Activated T-cell treated with anti-CD3 and anti-CD28 coated beads, Interleukin-2, amount 50 U/mL, for 24 hours (primary cell): Measurements from ENCODE around the gene PTPRK.
"Not testable (repeated sequence)": the region's sequence is repeated elsewhere in the genome, so short reads cannot be mapped to it uniquely, and the experiment has no call there.

Experiments
- DNase-seq: peaks from one replicate; pipeline ENCODE4 v3.0.0-alpha.2; 2020
- H3K27ac Mint-ChIP-seq: 2 replicates; pipeline ENCODE4 v1.8.0; 2020; ENCODE audit warnings: mild to moderate bottlenecking, mixed read lengths
- H3K27me3 Mint-ChIP-seq: 2 replicates; pipeline ENCODE4 v1.8.0; 2020; ENCODE audit warnings: mixed read lengths
- H3K36me3 Mint-ChIP-seq: 2 replicates; pipeline ENCODE4 v1.8.0; 2020; ENCODE audit warnings: low read depth, mixed read lengths
- H3K4me1 Mint-ChIP-seq: 2 replicates; pipeline ENCODE4 v1.8.0; 2020; ENCODE audit warnings: low read depth, mixed read lengths
- H3K4me3 Mint-ChIP-seq: 2 replicates; pipeline ENCODE4 v1.8.0; 2020; ENCODE audit warnings: mild to moderate bottlenecking, moderate library complexity, mixed read lengths
- H3K9me3 Mint-ChIP-seq: 2 replicates; pipeline ENCODE4 v1.8.0; 2020; ENCODE audit warnings: mixed read lengths

PTPRK gene

DNA sequence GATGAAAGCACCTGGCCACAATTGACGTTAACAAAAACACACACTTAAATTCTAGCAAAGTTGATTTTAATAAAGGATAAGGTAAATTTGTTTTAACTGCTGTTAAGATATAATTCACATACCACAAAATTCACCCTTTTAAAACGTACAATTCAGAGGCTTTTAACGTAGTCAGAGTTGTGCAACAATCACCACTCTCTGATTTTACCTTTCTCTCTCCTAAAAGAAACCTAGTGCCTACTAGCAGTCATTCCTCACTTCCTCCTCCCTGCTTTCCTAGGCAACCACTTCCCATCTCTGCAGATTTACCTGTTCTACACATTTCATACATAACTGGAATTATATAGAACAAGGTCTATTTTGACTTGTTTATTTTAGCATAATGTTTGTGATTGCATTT, 58.9 kb downstream of the PTPRK start:
- Mint-ChIP-seq H3K4me1 (no peaks in the 10 kb centered on the region), H3K4me3 (no peak overlapping the region)

DNA sequence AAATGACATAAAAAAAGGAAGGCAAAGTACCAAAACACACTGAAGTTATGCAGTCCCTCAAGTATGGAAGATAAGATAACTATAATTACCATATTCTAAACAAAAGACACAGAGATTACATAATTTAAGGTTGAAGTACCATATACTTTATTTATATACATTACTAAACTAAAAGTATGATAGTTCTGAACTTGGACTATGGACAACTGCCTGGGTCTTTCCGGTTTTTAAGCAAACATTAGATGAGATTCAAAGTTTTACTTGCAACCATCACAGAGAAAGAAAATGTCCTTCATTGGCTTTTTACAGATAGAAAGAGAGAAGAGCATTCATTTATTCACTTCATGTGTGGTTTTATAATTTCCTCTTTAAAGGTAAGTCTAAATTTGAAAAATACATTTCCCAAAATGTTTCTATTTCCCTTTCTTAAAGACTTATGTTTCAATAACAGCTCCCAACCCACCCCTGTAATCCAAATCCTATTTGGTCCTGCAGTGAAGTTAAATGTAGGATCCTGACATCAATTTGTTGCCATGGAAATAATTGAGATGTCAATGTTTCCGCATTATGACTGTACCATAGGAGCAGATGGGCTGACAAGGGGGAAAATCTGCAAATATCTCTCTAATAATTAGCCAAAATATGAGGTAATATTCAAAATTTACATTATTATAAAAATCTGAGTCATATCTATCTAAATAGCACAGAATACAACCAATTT, 63.7 kb downstream of the PTPRK start:
- Mint-ChIP-seq H3K36me3 (no peaks in the 10 kb centered on the region), H3K27me3 (no peaks in the 10 kb centered on the region), H3K4me1 (no peaks in the 10 kb centered on the region), H3K9me3 (no peaks in the 10 kb centered on the region), H3K4me3 (no peak overlapping the region), H3K27ac (no peak overlapping the region)
- no peak for DNase-seq

More for the DNA sequence above, 58.9 kb downstream of the PTPRK start:
- no peak for DNase-seq
- H3K27ac Mint-ChIP-seq = no peak overlapping the region
- no peaks in the 10 kb centered on the region for H3K36me3 Mint-ChIP-seq
- no peaks in the 10 kb centered on the region for H3K9me3 Mint-ChIP-seq
- H3K27me3 Mint-ChIP-seq = no peaks in the 10 kb centered on the region

DNA sequence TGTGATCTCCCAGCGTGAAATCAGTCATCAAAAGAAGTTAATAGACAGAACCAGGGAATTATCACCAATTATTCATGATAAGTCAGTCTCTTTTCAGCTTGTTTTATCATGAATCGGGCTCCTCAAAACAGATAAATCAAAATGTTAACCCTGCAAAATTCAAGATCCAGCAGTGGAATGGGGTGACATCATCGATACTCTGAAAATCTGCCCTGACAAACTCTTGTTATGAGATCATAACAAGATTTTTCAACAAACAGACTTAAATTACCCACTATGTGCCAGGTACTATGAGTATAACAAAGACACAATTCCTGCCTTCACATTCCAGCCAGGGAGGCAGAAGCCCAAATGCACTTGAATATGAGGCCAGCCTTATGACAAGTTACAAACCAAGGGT, 64.4 kb downstream of the PTPRK start:
- no peak for DNase-seq
- Mint-ChIP-seq H3K4me3 (no peak overlapping the region), H3K27me3 (no peaks in the 10 kb centered on the region), H3K36me3 (no peaks in the 10 kb centered on the region), H3K9me3 (no peaks in the 10 kb centered on the region), H3K27ac (no peak overlapping the region), H3K4me1 (no peaks in the 10 kb centered on the region)

DNA sequence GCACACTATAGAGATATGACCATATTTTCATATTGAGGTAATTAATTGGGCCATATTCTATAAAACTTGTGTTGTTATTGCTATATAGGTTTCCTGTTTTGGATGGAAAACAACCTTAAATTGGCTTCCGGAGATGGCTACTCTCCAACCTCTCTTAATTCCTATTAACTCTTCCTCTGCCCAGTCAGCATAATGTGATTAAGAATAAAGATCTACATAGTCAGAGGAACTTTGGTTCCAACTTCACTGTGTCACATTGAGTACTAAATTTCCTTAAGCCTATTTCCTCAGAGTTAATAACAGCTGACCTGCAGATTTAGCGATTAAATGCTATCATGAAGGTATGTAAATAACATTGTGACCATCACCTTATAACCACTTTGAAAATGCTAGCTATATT, 67.7 kb downstream of the PTPRK start:
- Mint-ChIP-seq H3K4me3 (no peak overlapping the region), H3K36me3 (no peaks in the 10 kb centered on the region), H3K4me1 (no peaks in the 10 kb centered on the region), H3K27me3 (no peaks in the 10 kb centered on the region), H3K27ac (no peak overlapping the region), H3K9me3 (no peaks in the 10 kb centered on the region)
- DNase-seq = no peak

DNA sequence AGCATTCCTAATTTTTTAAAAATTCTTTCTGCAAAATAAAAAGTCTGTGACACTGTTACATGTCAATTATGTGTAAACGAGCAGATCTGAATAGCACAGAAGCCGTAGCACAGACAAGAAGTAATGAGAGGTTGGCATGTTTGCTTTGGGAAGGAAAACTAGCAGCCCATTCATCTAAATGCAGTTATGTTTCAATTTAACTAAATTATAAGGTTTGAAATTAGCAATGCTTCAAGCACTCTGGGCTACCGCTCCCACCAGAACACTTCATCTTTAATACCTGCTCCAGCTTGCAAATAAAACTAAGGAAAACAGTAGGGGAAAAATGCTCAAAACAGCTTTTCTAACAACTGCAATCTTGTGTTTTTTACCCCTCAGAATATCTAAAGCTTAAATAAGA, 73.9 kb downstream of the PTPRK start:
- H3K9me3 Mint-ChIP-seq = no peaks in the 10 kb centered on the region
- no peaks in the 10 kb centered on the region for H3K27me3 Mint-ChIP-seq
- no peaks in the 10 kb centered on the region for H3K36me3 Mint-ChIP-seq
- H3K27ac Mint-ChIP-seq = no peak overlapping the region
- H3K4me3 Mint-ChIP-seq = no peak overlapping the region
- DNase-seq = no peak
- H3K4me1 Mint-ChIP-seq = no peaks in the 10 kb centered on the region

DNA sequence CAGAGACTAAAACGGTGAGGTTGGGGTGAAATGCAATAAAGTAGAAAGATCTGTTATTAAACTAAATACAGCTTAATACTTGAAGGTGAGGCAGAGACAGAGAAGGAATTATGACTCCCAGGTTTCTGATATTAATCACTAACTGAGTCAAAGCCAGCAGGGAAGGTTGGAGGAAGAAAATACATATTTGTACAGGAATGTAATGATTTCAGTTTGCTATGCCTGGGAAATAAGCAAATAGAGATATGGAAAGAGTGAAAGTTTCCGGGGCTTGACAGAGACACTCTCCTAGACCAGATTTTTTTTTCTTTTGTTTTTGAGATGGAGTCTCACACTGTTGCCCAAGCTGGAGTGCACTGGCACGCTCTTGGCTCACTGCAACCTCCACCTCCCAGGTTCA, 76.8 kb downstream of the PTPRK start:
- H3K4me1 Mint-ChIP-seq = no peaks in the 10 kb centered on the region
- no peak overlapping the region for H3K4me3 Mint-ChIP-seq
- no peak for DNase-seq
- H3K27ac Mint-ChIP-seq = no peak overlapping the region
- H3K27me3 Mint-ChIP-seq = no peaks in the 10 kb centered on the region
- H3K9me3 Mint-ChIP-seq = no peaks in the 10 kb centered on the region
- no peaks in the 10 kb centered on the region for H3K36me3 Mint-ChIP-seq

DNA sequence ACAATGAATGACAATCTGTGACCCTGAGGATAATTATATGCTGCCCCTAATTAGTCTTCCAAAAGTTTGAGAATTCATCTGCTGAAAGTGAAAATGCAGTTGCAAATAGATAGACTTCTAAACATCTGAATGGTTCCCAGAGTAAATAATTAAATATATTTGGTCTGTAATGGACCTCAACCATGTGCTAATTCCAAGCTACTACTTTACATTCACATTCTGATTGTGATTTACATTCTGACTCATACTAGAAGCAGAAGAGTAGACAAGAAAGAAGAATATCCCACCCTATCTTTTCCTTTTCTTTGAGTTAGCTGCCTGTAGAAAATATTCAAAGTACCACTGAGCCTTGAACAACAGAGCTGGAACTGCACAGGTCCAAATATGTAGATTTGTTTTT, 80.8 kb downstream of the PTPRK start:
- H3K4me3 Mint-ChIP-seq = no peak overlapping the region
- no peak overlapping the region for H3K27ac Mint-ChIP-seq
- no peak for DNase-seq
- H3K36me3 Mint-ChIP-seq = no peaks in the 10 kb centered on the region
- peaks cover 2% of the 10 kb centered on the region for H3K4me1 Mint-ChIP-seq
- H3K27me3 Mint-ChIP-seq = no peaks in the 10 kb centered on the region
- peaks cover 3% of the 10 kb centered on the region for H3K9me3 Mint-ChIP-seq

DNA sequence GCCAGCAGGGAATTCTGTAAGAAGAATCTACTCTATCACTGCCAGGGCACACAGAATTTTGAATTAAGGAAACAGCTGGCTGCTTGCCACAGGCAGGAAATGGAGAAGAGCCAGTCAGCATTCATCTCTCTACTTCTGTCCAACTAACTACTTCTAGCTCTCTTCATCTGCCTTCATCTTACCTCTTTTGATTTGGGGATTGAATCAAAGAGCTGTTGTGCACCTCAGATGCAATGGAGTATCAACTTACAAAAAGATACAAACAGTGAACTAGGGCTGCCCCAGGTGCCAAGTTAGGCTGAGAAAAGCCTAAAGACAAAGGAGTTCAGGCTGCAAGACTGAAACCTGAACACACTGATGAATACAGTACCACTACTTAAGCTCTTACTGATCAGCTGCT, 82.0 kb downstream of the PTPRK start:
- peaks cover 6% of the 10 kb centered on the region for H3K4me1 Mint-ChIP-seq
- no peak overlapping the region for H3K27ac Mint-ChIP-seq
- DNase-seq = no peak
- no peak overlapping the region for H3K4me3 Mint-ChIP-seq
- no peaks in the 10 kb centered on the region for H3K36me3 Mint-ChIP-seq
- H3K9me3 Mint-ChIP-seq = peaks cover 3% of the 10 kb centered on the region
- H3K27me3 Mint-ChIP-seq = no peaks in the 10 kb centered on the region

DNA sequence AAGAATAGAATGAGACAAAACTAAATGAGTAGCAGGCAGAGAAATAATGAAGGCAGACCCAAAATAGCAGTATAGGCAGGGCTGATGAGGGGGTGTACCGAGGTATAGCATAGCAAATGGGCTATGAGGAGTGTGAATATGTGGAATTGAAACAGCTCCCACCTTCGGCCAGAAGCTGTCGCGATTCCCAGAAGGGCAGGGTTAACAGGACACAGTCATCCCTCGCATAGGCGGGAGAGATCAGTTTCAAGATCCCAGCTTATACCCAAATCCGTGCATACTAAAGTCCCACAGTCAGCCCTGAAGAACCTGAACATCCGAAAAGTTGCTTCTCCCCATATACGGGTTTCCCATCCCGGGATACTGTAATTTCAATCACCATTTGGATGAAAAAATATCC, 82.7 kb downstream of the PTPRK start:
- Mint-ChIP-seq H3K27ac (no peak overlapping the region), H3K4me1 (peaks cover 6% of the 10 kb centered on the region), H3K36me3 (no peaks in the 10 kb centered on the region), H3K27me3 (no peaks in the 10 kb centered on the region), H3K9me3 (peaks cover 3% of the 10 kb centered on the region), H3K4me3 (no peak overlapping the region)
- no peak for DNase-seq

DNA sequence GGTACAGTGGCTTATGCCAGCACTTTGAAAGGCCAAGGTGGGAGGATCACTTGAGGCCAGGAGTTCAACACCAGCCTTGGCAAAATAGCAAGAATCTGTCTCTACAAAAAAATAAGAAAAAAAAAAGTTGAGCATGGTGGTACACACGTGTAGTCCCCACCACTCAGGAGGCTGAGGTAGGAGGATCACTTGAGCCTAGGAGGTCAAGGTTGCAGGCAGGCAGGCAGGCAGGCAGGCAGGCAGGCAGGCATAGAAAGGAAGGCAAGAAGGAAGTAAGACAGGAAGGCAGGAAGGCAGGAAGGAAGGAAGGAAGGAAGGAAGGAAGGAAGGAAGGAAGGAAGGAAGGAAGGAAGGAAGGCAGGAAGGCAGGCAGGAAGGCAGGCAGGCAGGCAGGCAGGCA, 85.6 kb downstream of the PTPRK start:
- not testable (repeated sequence) for H3K27me3 Mint-ChIP-seq, DNase-seq, H3K4me1 Mint-ChIP-seq, H3K27ac Mint-ChIP-seq, H3K9me3 Mint-ChIP-seq, H3K36me3 Mint-ChIP-seq, H3K4me3 Mint-ChIP-seq

DNA sequence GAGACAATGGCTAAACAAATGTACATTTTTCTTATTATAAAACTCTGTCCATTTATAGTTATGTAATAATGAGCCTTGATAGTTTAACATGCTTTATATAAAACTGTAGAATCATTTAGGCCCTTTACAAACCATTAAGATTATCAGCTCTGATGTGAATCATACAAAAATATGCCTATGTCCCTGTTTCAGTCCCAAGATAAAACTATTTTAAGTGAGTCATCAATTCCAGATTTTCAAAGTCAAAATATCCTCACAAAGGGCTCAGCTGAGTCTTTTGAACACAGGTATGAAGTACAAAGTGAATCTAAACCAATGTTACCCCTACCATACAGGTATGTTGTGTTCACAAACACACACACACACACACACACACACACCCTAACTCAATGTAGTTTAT, 88.0 kb downstream of the PTPRK start:
- H3K36me3 Mint-ChIP-seq = no peaks in the 10 kb centered on the region
- H3K4me1 Mint-ChIP-seq = peaks cover 8% of the 10 kb centered on the region
- peaks cover 3% of the 10 kb centered on the region for H3K9me3 Mint-ChIP-seq
- no peak overlapping the region for H3K27ac Mint-ChIP-seq
- no peak overlapping the region for H3K4me3 Mint-ChIP-seq
- H3K27me3 Mint-ChIP-seq = no peaks in the 10 kb centered on the region
- DNase-seq = no peak

DNA sequence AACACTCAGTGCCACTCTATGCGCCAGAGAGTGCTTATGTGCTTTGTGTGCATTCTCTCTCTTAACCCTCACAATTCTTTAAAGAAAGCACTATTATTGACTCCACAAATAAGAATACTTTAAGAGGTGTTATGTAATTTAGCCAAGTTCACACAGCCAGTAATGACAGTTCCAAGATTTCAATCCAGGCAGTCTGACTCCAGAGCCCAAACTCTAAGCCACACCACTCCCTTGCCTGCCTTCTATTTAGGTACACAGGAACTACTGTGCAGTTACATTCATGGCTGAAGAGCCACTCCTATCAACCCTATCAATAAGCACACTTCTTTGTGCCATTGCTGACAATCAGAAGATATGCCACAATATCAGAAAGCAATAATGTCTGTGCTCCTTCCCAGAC, 93.3 kb downstream of the PTPRK start:
- no peak overlapping the region for H3K27ac Mint-ChIP-seq
- no peak overlapping the region for H3K4me3 Mint-ChIP-seq
- DNase-seq = no peak
- no peaks in the 10 kb centered on the region for H3K9me3 Mint-ChIP-seq
- H3K4me1 Mint-ChIP-seq = no peaks in the 10 kb centered on the region
- H3K36me3 Mint-ChIP-seq = no peaks in the 10 kb centered on the region
- H3K27me3 Mint-ChIP-seq = no peaks in the 10 kb centered on the region

DNA sequence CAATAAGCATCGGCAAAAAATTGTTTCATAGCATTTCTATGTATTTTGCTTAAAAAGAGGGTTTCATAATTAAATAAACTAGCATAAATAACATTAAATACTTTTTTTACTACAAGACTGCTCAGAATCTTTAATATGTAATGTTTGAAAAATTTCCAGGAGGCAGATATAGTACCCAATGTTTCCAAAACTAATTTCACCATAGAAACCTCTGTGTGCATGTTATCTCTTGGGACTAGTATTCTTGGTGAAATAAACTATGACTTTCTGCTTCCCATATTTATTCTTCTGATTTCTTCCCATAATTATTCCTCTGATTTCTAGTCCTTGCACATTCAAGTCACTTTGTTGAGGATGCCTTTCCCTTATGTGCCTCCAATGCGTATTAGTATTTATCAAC, 94.5 kb downstream of the PTPRK start:
- no peaks in the 10 kb centered on the region for H3K36me3 Mint-ChIP-seq
- no peak overlapping the region for H3K4me3 Mint-ChIP-seq
- H3K27me3 Mint-ChIP-seq = no peaks in the 10 kb centered on the region
- no peaks in the 10 kb centered on the region for H3K4me1 Mint-ChIP-seq
- no peak for DNase-seq
- no peak overlapping the region for H3K27ac Mint-ChIP-seq
- no peaks in the 10 kb centered on the region for H3K9me3 Mint-ChIP-seq

DNA sequence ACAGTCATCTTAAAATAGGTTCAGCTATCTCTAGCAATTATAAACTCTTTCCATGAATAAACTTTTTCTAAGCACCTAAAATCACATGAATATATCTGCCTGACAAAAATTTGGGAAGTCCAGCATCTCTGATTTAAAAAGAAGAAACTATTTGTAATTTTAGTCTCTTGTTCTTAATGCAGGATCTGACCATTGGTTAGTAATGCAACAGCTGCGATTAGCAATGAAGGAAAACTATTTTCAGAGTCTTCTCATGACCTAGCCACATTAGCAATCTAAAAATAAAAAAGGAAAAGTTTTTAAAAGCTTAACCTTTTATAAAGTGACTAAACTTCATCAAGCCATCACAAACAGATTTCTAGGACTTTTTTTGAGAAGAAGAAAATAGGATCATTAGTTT, 97.5 kb downstream of the PTPRK start:
- Mint-ChIP-seq H3K9me3 (no peaks in the 10 kb centered on the region), H3K36me3 (peaks cover 2% of the 10 kb centered on the region), H3K27me3 (no peaks in the 10 kb centered on the region), H3K4me1 (no peaks in the 10 kb centered on the region), H3K27ac (no peak overlapping the region), H3K4me3 (no peak overlapping the region)
- DNase-seq = no peak

DNA sequence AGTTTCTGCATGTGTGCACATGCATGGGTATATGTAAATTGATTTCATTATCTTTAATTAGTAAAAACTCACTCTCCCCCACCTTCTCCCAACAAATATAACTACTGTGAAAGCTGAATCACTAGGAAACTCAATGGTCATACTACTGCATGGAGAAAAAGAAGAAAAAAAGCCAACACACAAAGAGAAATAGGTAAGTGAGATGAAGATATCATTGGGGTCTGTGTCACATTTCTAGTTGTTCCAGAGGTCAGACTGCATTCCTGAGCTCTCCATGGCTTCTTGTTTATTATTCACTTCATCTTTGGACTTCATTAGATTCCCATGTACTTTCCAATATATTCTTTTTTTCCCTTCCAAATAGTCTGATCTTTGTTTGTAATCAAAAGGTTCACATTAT, 98.2 kb downstream of the PTPRK start:
- no peak overlapping the region for H3K27ac Mint-ChIP-seq
- no peaks in the 10 kb centered on the region for H3K27me3 Mint-ChIP-seq
- DNase-seq = no peak
- H3K4me3 Mint-ChIP-seq = no peak overlapping the region
- peaks cover 2% of the 10 kb centered on the region for H3K36me3 Mint-ChIP-seq
- no peaks in the 10 kb centered on the region for H3K9me3 Mint-ChIP-seq
- H3K4me1 Mint-ChIP-seq = no peaks in the 10 kb centered on the region

DNA sequence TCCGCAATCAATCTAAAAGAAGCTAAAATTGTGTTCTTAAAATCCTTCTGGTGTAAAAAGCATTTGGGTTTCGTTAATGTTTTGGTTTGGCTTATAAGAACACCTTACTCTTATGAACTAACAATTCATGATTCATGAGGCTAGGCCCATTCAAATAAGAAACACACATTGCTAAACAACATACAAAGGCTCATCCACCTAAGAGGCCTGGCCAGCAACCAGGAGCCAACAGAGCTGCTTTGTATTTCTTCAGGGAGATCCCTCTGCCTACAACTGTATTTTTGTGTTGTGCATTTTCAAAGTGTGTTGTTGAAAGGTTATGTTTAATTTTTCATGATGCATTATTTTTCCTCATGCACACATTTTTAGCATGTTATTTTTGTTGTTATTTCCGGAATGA, 98.6 kb downstream of the PTPRK start:
- no peaks in the 10 kb centered on the region for H3K27me3 Mint-ChIP-seq
- no peaks in the 10 kb centered on the region for H3K4me1 Mint-ChIP-seq
- no peak overlapping the region for H3K4me3 Mint-ChIP-seq
- H3K9me3 Mint-ChIP-seq = no peaks in the 10 kb centered on the region
- DNase-seq = no peak
- H3K27ac Mint-ChIP-seq = no peak overlapping the region
- peaks cover 2% of the 10 kb centered on the region for H3K36me3 Mint-ChIP-seq
